Gastroesophageal sphincter (tissue), 4 donors: ENCODE measurements around the gene RPS6KB1. TPM values are rescaled to one million over a fixed set of nuclear protein-coding genes. Genes with fewer than 3 reads are reported as not detected.

Experiments
- ATAC-seq: fragments of 150-250 bp; one replicate; pipeline ENCODE4 v1.9.1; 2016; ENCODE audit warnings: mild to moderate bottlenecking, moderate library complexity
- H3K27ac ChIP-seq, 4 donors: fragments of 200-600 bp; sonication (generic) in 3 of 4; 1 replicate in 3 of 4; 2 replicates in 1 of 4; pipeline ENCODE4 v1.5.1; 2016 to 2019
- H3K27me3 ChIP-seq: fragments of 200-600 bp; sonication (generic); one replicate; pipeline ENCODE4 v1.5.1; 2019
- H3K36me3 ChIP-seq, 2 donors: fragments of 200-600 bp; sonication (generic); one replicate each; pipeline ENCODE4 v1.5.1; 2019; ENCODE audit warnings: control low read depth in 1 of 2
- H3K4me1 ChIP-seq, 3 donors: fragments of 200-600 bp; sonication (generic); 1 replicate in 2 of 3; 2 replicates in 1 of 3; pipeline ENCODE4 v1.5.1; 2016 to 2019; ENCODE audit warnings: control low read depth in 2 of 3
- H3K4me3 ChIP-seq, 2 donors: fragments of 200-600 bp; sonication (generic); one replicate each; pipeline ENCODE4 v1.5.1; 2019; ENCODE audit warnings: mild to moderate bottlenecking in 1 of 2, moderate library complexity in 1 of 2
- H3K9me3 ChIP-seq, 3 donors: fragments of 200-600 bp; sonication (generic); one replicate each; pipeline ENCODE4 v1.5.1; 2017 to 2019; ENCODE audit warnings: control low read depth in 2 of 3
- EP300 ChIP-seq: sonication (generic); formaldehyde crosslinking; IDR thresholded peaks from one replicate; pipeline ENCODE4 v1.6.1; 2017; ENCODE audit warnings: antibody characterized with exemption, mild to moderate bottlenecking
- POLR2A ChIP-seq, 2 donors: fragments of 450-650 bp; IDR thresholded peaks; one replicate each; pipeline ENCODE4 v1.6.1; 2017; ENCODE audit warnings: antibody characterized with exemption in 2 of 2, mild to moderate bottlenecking in 2 of 2, moderate library complexity in 1 of 2
- POLR2AphosphoS5 ChIP-seq: sonication (generic); formaldehyde crosslinking; IDR thresholded peaks from one replicate; pipeline ENCODE4 v1.6.1; 2017; ENCODE audit warnings: antibody characterized with exemption
- WGBS, 2 donors: methylation state at CpG; one replicate each; pipeline ENCODE4 v1.1.5; 2018; ENCODE audit warnings: low coverage in 1 of 2; 5-methylcytosine and 5-hydroxymethylcytosine counted together
- total RNA-seq, 4 donors: library from RNA; depleted of rRNA; stranded (reverse); fragments of >200 nt; gene quantifications; one replicate each; pipeline ENCODE4 v1.1.0, GENCODE V29; 2016
- TF ChIP-seq, protein P1 (sequence below), 4 experiments: fragments of 200-600 bp in 2 of 4; fragments of 450-650 bp in 2 of 4; sonication (generic) in 1 of 4; IDR thresholded peaks; one replicate each; pipeline ENCODE4 v1.5.1; 2017 to 2019; ENCODE audit warnings: antibody characterized with exemption in 4 of 4, mild to moderate bottlenecking in 2 of 4, moderate library complexity in 2 of 4

The RPS6KB1 gene
- total RNA-seq, 4 donors from 2014 or later = 19.2 to 36.3 (median 27.6) TPM

DNA sequence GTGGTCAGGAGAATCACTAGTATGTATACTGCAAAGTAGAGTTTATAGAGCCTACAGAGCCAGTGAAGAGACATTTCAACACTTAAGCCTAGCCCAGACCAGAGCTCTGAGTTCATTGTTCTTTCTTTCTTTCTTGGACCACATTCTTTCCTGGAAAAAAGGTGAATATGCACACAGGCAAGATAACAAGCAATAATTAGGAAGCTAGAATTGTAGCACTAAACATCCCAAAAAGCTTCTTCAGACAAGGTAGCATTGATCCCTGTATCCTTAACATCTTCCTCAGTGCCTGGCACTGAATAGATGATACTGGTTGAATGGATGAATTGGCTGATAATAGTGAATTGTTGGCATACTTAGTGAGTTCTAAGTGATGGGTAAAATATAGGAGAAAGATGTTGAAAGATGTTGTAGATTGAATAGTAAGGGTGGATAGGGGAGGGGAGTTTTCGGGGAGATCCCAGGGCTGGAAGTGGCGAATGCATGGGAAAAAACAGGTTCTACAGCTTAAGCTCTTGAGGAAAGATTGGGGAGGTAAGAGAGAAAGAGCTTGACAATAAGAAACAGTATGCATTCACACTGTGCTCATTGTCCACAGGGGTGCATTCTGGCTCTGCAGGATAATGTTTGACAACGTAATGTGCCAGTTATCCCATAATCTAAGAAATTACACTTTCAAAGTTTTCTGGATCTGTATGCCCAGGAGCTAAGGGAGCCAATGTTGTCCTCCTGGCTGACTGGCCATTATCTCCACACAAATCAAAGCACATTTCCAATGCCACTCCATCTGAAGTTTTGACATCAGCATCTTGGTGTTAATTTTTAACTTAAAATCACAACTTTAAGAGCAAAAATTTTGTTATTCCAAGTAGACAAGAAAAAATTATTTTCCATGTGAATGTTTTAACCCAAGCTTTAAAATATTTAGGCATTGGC lies 35.8 kb upstream of the RPS6KB1 start:
- WGBS, 2 donors = 89 to 90% methylated on average over 1 to 3 of the region's 3 CpGs
- TF ChIP-seq POLR2A (IDR thresholded peaks at IDR 0.05) = no peak
- no peak for TF ChIP-seq POLR2AphosphoS5
- TF ChIP-seq EP300 = no peak
- TF ChIP-seq, protein P1, sequence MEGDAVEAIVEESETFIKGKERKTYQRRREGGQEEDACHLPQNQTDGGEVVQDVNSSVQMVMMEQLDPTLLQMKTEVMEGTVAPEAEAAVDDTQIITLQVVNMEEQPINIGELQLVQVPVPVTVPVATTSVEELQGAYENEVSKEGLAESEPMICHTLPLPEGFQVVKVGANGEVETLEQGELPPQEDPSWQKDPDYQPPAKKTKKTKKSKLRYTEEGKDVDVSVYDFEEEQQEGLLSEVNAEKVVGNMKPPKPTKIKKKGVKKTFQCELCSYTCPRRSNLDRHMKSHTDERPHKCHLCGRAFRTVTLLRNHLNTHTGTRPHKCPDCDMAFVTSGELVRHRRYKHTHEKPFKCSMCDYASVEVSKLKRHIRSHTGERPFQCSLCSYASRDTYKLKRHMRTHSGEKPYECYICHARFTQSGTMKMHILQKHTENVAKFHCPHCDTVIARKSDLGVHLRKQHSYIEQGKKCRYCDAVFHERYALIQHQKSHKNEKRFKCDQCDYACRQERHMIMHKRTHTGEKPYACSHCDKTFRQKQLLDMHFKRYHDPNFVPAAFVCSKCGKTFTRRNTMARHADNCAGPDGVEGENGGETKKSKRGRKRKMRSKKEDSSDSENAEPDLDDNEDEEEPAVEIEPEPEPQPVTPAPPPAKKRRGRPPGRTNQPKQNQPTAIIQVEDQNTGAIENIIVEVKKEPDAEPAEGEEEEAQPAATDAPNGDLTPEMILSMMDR (IDR thresholded peaks at IDR 0.05) = no peak
- Histone ChIP-seq H3K4me3 (no peak overlapping the region), H3K36me3 (peaks cover 0 to 18% of the 10 kb centered on the region in 2 donors), H3K9me3 (no peaks in the 10 kb centered on the region), H3K4me1 (peaks cover 0 to 16% (median 15%) of the 10 kb centered on the region in 3 donors), H3K27ac (no peak overlapping the region), H3K27me3 (no peaks in the 10 kb centered on the region)
- ATAC-seq = no peak

DNA sequence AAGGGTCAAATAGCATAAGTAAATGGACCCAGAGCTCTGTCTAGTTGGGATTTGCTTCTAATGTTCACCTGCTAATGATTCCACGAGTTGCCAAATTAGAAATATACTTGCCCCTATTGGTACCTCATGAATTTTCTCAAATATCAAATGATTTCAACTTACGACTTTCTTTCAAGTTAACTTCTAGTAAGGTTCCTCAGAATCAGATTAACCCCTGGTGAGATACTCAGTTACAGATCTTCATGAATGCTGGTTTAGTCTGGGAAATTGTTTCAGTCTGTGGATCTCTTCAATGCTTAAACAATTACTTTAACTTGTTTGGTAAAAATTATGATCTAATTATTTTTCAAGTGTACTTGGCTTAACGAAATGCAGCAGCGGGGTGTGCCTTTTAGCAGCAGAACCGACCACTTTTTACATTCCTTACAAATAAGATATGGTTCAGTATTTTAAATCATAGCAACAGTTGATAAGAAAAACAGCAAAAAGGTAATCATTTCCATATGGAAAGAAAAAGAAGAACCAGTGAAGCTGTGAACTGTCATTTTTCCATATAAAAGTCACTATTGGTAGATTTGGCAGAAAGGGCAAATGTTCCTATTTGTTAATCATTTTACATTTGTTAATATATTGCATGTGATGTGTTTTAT lies 34.6 kb upstream of the RPS6KB1 start:
- TF ChIP-seq EP300 = no peak
- no peak for TF ChIP-seq POLR2A (IDR thresholded peaks at IDR 0.05)
- no peak for TF ChIP-seq POLR2AphosphoS5
- TF ChIP-seq, protein P1 (IDR thresholded peaks at IDR 0.05) = no peak
- H3K9me3 ChIP-seq = no peaks in the 10 kb centered on the region
- WGBS, 2 donors = 87 to 88% methylated on average over 5 of the region's 5 CpGs
- no peak for ATAC-seq
- no peak overlapping the region for H3K4me3 ChIP-seq
- H3K4me1 ChIP-seq = peaks cover 0 to 6% (median 3%) of the 10 kb centered on the region in 3 donors
- no peak overlapping the region for H3K27ac ChIP-seq
- H3K36me3 ChIP-seq = peaks cover 0 to 29% of the 10 kb centered on the region in 2 donors
- H3K27me3 ChIP-seq = no peaks in the 10 kb centered on the region

DNA sequence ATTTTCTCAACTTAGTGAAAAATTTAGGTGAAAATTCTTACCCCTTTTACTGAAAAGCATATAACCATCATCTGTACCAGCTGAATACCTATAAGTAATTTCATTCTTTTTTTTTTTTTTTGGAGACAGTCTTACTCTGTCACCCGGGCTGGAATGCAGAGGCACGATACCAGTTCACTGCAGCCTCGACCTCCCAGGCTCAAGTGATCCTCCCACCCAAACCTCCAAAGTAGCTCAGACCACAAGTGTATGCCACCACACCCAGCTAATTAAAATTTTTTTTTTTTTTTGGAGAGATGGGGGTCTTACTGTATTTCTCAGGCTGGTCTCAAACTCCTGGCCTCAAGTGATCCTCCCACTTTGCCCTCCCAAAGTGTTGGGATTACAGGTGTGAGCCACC lies 34.0 kb upstream of the RPS6KB1 start:
- 76 to 77% methylated on average over 3 of the region's 3 CpGs for WGBS, 2 donors
- peaks cover 0 to 36% of the 10 kb centered on the region in 2 donors for H3K36me3 ChIP-seq
- ATAC-seq = no peak
- H3K9me3 ChIP-seq = no peaks in the 10 kb centered on the region
- TF ChIP-seq POLR2A (IDR thresholded peaks at IDR 0.05) = no peak
- no peak for TF ChIP-seq EP300
- TF ChIP-seq, protein P1 (IDR thresholded peaks at IDR 0.05) = no peak
- no peaks in the 10 kb centered on the region for H3K4me1 ChIP-seq
- no peaks in the 10 kb centered on the region for H3K27me3 ChIP-seq
- no peak overlapping the region for H3K27ac ChIP-seq
- no peak overlapping the region for H3K4me3 ChIP-seq

DNA sequence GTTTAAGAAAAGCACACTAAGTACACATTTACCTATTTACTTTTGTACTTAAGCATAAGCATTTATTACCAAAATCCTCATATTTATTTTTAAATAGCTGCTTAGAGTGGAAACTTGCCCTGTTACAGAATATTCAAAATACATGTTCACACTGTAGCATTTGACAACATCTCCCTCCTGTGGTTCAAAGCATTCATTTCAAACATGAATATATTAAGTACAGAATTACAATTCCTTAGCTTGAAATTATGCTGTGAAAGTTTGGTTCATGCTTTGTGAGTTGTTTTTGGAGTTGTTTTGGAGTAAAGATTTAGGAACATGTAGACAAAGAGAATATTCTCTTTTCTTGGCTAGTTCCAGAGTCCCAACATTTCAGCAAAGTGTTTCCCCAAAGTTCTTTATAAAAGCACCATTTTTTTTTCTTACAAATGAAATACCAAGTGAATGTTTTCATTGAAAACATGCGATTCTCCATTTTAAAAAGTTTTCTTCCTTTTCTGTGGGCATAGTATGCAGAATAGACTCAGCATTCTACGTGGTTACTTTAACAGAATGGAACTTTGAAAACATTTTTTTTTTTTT lies 33.4 kb upstream of the RPS6KB1 start:
- no peaks in the 10 kb centered on the region for H3K9me3 ChIP-seq
- no peaks in the 10 kb centered on the region for H3K27me3 ChIP-seq
- H3K27ac ChIP-seq = no peak overlapping the region
- ATAC-seq = no peak
- peaks cover 0 to 42% of the 10 kb centered on the region in 2 donors for H3K36me3 ChIP-seq
- no peak overlapping the region for H3K4me3 ChIP-seq
- H3K4me1 ChIP-seq = no peaks in the 10 kb centered on the region
- 74 to 89% methylated on average over 2 of the region's 2 CpGs for WGBS, 2 donors
- no peak for TF ChIP-seq EP300
- TF ChIP-seq POLR2AphosphoS5 = no peak
- TF ChIP-seq, protein P1 (IDR thresholded peaks at IDR 0.05) = peak; percentile 44 to 80 (median 64)
